Central memory CD4-positive, alpha-beta T cell (primary cell): ENCODE results near the gene ZAR1L.
A peak's percentile ranks its signal among the peaks of the same experiment; 100 is the strongest.
"Not testable (repeated sequence)": the region's sequence is repeated elsewhere in the genome, so short reads cannot be mapped to it uniquely, and the experiment has no call there.

Source experiments
- DNase-seq: peaks from one replicate; pipeline ENCODE4 v3.0.0; 2022
- total RNA-seq, 3 experiments: gene quantifications; one replicate each; lab custom pipeline; 2026; lab: John Stamatoyannopoulos, UW

The ZAR1L gene, protein sequence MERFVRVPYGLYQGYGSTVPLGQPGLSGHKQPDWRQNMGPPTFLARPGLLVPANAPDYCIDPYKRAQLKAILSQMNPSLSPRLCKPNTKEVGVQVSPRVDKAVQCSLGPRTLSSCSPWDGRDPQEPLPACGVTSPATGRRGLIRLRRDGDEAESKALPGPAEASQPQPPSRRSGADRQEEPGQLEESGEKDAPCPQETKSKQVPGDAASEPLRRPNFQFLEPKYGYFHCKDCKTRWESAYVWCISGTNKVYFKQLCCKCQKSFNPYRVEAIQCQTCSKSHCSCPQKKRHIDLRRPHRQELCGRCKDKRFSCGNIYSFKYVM
- 0 to 1.4 (median 0.14) reads per million in 3 experiments for total RNA-seq

DNA sequence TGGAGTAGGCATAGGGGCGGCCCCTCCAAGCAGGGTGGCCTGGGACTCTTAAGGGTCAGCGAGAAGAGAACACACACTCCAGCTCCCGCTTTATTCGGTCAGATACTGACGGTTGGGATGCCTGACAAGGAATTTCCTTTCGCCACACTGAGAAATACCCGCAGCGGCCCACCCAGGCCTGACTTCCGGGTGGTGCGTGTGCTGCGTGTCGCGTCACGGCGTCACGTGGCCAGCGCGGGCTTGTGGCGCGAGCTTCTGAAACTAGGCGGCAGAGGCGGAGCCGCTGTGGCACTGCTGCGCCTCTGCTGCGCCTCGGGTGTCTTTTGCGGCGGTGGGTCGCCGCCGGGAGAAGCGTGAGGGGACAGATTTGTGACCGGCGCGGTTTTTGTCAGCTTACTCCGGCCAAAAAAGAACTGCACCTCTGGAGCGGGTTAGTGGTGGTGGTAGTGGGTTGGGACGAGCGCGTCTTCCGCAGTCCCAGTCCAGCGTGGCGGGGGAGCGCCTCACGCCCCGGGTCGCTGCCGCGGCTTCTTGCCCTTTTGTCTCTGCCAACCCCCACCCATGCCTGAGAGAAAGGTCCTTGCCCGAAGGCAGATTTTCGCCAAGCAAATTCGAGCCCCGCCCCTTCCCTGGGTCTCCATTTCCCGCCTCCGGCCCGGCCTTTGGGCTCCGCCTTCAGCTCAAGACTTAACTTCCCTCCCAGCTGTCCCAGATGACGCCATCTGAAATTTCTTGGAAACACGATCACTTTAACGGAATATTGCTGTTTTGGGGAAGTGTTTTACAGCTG, at the start of gene ZAR1L, which contains the start of gene BRCA2:
Gene ZAR1L (minus strand): TSS at position 126 of the 790 bp plus-strand sequence. CDS start 3,438 bp downstream, outside the sequence.
Gene BRCA2 (plus strand): TSS at position 271 of the 790 bp plus-strand sequence. CDS start 953 bp downstream, outside the sequence.
- peak; percentile 85 for DNase-seq

GRCh38 chr13:32362574-32362973, 47.4 kb upstream of the ZAR1L start:
- no peak for DNase-seq

- DNase-seq, result not testable (repeated sequence)
These were observed 40.8 kb upstream of the ZAR1L start for GRCh38 chr13:32355935-32356334.

- no peak for DNase-seq
These were observed 38.9 kb upstream of the ZAR1L start for GRCh38 chr13:32354040-32354439.

- DNase-seq, result not testable (repeated sequence)
These were observed 35.8 kb upstream of the ZAR1L start for GRCh38 chr13:32350839-32351441.

DNA sequence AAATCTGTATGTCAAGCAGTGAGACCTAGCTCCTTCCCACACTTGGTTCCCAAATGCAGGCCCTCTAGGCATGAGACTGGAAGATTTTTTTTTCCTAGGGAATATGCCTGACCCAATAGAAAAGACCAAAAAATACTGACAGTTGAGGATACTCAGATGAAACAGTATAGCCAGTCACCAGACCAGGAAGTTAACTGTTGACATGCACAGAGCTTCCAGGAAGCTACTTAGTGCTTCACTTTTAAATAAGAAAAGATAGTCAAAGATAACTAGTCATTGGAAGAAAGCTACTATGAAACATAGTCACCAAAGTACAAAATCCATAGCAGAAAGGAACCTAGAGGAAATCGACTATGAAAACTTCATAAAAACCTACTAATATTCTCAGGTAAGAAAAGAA, 32.5 kb upstream of the ZAR1L start:
- DNase-seq, result no peak

DNA sequence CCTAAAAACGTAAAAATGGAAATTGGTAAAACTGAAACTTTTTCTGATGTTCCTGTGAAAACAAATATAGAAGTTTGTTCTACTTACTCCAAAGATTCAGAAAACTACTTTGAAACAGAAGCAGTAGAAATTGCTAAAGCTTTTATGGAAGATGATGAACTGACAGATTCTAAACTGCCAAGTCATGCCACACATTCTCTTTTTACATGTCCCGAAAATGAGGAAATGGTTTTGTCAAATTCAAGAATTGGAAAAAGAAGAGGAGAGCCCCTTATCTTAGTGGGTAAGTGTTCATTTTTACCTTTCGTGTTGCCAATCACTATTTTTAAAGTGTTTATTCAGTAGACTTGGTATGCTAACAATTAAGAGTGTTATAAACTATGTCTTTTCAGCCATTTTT, 25.8 kb upstream of the ZAR1L start:
- no peak for DNase-seq

GRCh38 chr13:32334671-32335070, 19.5 kb upstream of the ZAR1L start:
- DNase-seq, result no peak

- no peak for DNase-seq
These were observed 15.3 kb upstream of the ZAR1L start for GRCh38 chr13:32330441-32330840.

DNA sequence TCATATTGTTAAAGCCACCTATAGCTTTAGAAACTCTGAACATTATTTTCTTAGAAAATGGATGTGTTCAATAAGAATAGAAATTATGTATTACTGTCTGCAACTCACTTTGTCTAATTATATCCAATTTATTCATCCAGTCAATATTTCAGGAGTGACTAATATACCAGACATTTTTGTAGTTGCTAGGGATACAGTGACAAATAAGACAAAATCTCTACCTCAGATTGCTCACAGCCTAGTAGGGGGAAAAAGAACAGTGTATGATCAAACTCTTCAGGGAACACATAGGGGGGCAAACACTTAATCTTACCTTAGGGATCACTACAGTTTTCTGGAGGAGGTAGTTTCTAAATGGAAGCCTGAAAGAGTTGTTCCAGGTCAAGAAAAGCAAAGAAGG, 8.7 kb upstream of the ZAR1L start:
- DNase-seq, result no peak

GRCh38 chr13:32320528-32320927, 5.4 kb upstream of the ZAR1L start:
- no peak for DNase-seq

DNA sequence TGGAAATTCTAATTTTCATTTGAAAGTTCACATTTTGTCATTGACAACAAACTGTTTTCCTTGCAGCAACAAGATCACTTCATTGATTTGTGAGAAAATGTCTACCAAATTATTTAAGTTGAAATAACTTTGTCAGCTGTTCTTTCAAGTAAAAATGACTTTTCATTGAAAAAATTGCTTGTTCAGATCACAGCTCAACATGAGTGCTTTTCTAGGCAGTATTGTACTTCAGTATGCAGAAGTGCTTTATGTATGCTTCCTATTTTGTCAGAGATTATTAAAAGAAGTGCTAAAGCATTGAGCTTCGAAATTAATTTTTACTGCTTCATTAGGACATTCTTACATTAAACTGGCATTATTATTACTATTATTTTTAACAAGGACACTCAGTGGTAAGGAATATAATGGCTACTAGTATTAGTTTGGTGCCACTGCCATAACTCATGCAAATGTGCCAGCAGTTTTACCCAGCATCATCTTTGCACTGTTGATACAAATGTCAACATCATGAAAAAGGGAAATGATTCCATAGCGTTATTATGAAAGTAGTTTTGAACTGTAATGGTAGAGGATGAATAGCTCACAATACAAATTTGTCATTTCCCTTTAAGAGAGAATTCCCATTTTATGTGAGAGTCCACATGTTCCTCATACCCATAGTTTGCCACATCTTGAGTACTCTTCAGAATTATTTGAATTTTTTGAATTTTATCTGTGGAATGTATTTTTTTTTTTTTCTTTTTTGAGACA, 2.7 kb upstream of the ZAR1L start:
- no peak for DNase-seq

GRCh38 chr13:32316501-32316900, 1.3 kb upstream of the ZAR1L start:
- DNase-seq, result no peak

GRCh38 chr13:32316028-32316339, 821 bp upstream of the ZAR1L start:
- no peak for DNase-seq

GRCh38 chr13:32314271-32315237, 609 bp downstream of the ZAR1L start:
- DNase-seq, result peak; percentile 71

DNA sequence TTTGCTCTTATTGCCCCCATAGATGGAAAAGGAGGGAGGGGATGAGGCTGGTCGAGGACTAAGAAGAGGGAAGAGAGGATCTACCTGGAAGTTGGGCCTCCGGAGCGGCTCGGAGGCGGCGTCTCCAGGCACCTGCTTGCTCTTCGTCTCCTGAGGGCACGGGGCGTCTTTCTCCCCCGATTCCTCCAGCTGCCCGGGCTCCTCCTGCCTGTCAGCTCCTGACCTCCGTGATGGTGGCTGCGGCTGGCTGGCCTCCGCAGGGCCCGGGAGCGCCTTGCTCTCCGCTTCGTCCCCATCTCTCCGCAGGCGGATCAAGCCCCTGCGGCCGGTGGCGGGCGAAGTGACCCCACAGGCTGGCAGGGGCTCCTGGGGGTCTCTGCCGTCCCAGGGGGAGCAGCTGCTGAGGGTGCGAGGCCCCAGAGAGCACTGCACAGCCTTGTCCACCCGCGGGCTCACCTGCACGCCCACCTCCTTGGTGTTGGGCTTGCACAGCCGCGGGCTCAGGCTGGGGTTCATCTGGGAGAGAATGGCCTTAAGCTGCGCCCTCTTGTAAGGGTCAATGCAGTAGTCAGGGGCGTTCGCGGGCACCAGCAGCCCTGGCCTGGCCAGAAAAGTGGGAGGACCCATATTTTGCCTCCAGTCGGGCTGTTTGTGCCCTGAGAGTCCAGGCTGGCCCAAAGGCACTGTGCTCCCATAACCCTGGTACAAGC, 3.8 kb downstream of the ZAR1L start:
- no peak for DNase-seq

DNA sequence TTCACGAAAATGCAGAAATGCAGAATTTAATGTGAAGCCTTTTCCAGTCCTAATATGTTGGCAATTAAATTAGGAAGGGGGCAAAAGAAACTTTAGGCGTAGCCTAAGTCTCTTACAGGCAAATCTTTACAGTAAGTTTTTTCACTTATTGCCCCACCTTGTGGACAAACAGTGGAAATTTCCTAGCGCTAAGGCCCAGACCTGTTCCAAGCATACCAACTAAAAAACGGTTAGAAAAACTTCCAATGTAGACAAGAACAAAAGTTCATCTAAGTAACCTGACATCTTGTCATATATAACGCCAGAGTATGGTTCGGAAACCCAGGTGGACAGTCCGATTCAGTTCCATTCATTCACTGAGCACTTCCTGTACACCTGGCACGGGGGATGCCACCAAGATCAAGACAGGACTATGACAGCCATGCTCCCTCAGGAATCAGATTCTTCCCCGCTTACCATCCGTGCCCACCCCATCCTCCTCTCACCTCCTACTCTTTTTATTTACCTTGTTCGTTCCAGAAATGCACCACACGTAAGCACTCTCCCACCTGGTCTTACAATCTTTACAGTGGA, 4.9 kb downstream of the ZAR1L start:
- peak; percentile 37 for DNase-seq

GRCh38 chr13:32309312-32310133, 5.6 kb downstream of the ZAR1L start:
- DNase-seq, result no peak

- DNase-seq, result no peak
These were observed 9.5 kb downstream of the ZAR1L start for GRCh38 chr13:32305646-32306045.

- DNase-seq, result no peak
These were observed 12.7 kb downstream of the ZAR1L start for GRCh38 chr13:32302461-32302860.
